Lower lobe of right lung (tissue), 2 donors: ENCODE measurements around the gene LRRC63. TPM values are rescaled to one million over a fixed set of nuclear protein-coding genes. Genes with fewer than 3 reads are reported as not detected.
"Not testable (repeated sequence)": the region's sequence is repeated elsewhere in the genome, so short reads cannot be mapped to it uniquely, and the experiment has no call there.

Experiments
- ATAC-seq, 2 donors: fragments of 200-7000 bp; cut with Tn5 transposase; one replicate each; pipeline ENCODE4 v1.9.1; 2020 to 2022; ENCODE audit warnings: mild to moderate bottlenecking in 2 of 2, moderate library complexity in 2 of 2
- DNase-seq: peaks from one replicate; pipeline ENCODE4 v3.0.0-alpha.2; 2020
- H3K27ac ChIP-seq: fragments of 200-600 bp; one replicate; pipeline ENCODE4 v1.8.0; 2022
- H3K27me3 ChIP-seq: fragments of 200-600 bp; one replicate; pipeline ENCODE4 v1.8.0; 2022; ENCODE audit warnings: low read depth
- H3K36me3 ChIP-seq: fragments of 200-600 bp; one replicate; pipeline ENCODE4 v1.8.0; 2022; ENCODE audit warnings: mild to moderate bottlenecking
- H3K4me1 ChIP-seq: fragments of 200-600 bp; one replicate; pipeline ENCODE4 v1.8.0; 2022
- H3K4me3 ChIP-seq: fragments of 200-600 bp; one replicate; pipeline ENCODE4 v1.8.0; 2022; ENCODE audit warnings: mild to moderate bottlenecking
- H3K9me3 ChIP-seq: fragments of 200-600 bp; one replicate; pipeline ENCODE4 v1.8.0; 2022
- intact Hi-C: fragments of 100-400 bp; cut with DNase I; formaldehyde crosslinking; loops from one replicate; pipeline ENCODE4 v1.11.0; 2022
- total RNA-seq: library from RNA; stranded (reverse); fragmentation: NEBNext Ultra II Directional; extraction: Animal tissue kit (Norgen Biotek cat#: 25700); gene quantifications from one replicate; pipeline ENCODE4 v1.2.1, GENCODE V29; 2021
- TF ChIP-seq, protein P1 (sequence below): fragments of 200-600 bp; IDR thresholded peaks from one replicate; pipeline ENCODE4 v1.8.0; 2022; ENCODE audit warnings: antibody characterized with exemption, mild to moderate bottlenecking
- donor health status: DM: no; HTN: yes; CAD: no; lungs with severe emphysema.

Gene LRRC63
- total RNA-seq, 1 donor from 2014 or later: 1.7 TPM

DNA sequence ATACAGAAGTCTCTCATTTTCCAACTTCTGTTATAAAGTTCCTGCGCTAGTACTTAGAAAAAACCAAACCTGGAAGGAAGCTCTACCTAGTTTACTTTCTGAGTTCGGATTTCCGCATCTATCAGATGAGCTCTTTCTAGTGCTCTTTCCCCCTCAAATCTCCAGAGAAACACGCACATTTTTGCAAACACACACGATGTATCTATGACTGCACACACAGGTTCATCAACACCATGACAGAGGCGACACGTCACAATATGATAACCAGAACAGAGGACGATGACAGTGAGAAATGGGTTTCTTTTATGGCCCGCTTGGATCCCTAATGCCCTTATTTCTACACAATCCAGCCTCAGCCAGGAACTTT is 629 bp upstream of the LRRC63 start:
- peak overlapping the region; percentile 57 for H3K4me3 ChIP-seq
- intact Hi-C loops: no loop called here
- no peaks in the 10 kb centered on the region for H3K27me3 ChIP-seq
- H3K4me1 ChIP-seq: peaks cover 12% of the 10 kb centered on the region
- peak overlapping the region; percentile 72 for H3K27ac ChIP-seq
- TF ChIP-seq, protein P1, sequence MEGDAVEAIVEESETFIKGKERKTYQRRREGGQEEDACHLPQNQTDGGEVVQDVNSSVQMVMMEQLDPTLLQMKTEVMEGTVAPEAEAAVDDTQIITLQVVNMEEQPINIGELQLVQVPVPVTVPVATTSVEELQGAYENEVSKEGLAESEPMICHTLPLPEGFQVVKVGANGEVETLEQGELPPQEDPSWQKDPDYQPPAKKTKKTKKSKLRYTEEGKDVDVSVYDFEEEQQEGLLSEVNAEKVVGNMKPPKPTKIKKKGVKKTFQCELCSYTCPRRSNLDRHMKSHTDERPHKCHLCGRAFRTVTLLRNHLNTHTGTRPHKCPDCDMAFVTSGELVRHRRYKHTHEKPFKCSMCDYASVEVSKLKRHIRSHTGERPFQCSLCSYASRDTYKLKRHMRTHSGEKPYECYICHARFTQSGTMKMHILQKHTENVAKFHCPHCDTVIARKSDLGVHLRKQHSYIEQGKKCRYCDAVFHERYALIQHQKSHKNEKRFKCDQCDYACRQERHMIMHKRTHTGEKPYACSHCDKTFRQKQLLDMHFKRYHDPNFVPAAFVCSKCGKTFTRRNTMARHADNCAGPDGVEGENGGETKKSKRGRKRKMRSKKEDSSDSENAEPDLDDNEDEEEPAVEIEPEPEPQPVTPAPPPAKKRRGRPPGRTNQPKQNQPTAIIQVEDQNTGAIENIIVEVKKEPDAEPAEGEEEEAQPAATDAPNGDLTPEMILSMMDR: no peak
- ATAC-seq: peak; percentile 63 to 65
- H3K36me3 ChIP-seq: no peaks in the 10 kb centered on the region
- no peaks in the 10 kb centered on the region for H3K9me3 ChIP-seq
- no peak for DNase-seq

DNA sequence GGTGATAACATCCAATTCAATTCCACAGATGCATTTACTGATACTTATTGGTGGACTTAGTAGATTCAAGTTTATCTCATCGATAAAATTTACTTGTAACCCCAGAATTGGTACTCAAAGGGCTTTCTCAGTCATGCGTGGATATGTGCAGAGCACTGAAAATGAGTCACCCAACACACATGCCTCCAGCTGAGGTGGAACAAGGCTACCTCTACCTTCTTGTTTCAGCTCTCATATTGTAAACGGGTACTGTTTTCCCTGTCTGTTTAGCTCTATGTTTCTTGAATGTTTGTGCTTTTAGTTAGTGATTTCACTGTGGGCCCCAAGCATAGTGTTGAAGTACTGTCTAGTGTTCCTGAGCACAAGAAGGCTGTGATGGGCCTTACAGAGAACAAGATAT is 1.5 kb downstream of the LRRC63 start:
- TF ChIP-seq, protein P1: no peak
- no peak for ATAC-seq
- no peaks in the 10 kb centered on the region for H3K9me3 ChIP-seq
- H3K4me1 ChIP-seq: peaks cover 12% of the 10 kb centered on the region
- no peaks in the 10 kb centered on the region for H3K36me3 ChIP-seq
- no peak overlapping the region for H3K4me3 ChIP-seq
- no peaks in the 10 kb centered on the region for H3K27me3 ChIP-seq
- intact Hi-C loops: no loop called here
- H3K27ac ChIP-seq: no peak overlapping the region
- DNase-seq: no peak

DNA sequence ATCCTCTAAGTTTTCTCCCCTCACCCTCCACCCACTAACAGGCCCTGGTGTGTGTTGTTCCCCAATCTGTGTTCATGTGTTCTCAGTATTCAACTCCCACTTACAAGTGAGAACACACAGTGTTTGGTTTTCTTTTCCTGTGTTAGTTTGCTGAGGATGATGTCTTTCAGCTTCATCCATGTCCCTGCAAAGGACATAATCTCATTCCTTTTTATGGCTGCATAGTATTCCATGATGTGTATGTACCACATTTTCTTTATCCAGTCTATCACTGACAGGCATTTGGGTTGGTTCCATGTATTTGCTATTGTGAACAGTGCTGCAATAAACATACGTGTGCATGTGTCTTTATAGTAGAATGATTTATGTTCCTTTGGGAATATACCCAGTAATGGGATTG is 3.0 kb downstream of the LRRC63 start:
- H3K9me3 ChIP-seq, H3K27me3 ChIP-seq, intact Hi-C loops, DNase-seq, H3K36me3 ChIP-seq, H3K27ac ChIP-seq, H3K4me3 ChIP-seq, ATAC-seq: not testable (repeated sequence)
- peaks cover 12% of the 10 kb centered on the region for H3K4me1 ChIP-seq

DNA sequence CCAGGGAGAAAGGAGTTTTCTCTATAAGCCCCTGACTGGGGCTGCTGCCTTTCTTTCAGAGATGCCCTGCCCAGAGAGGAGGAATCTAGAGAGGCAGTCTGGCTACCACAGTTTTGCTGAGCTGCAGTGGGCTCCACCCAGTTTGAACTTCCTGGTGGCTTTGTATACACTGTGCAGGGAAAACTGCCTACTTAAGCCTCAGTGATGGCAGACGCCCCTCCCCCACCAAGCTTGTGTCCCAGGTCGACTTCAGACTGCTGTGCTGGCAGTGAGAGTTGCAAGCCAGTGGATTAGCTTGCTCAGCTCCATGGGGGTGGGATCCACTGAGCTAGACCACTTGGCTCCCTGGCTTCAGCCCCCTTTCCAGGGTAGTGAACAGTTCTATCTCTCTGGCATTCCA is 8.5 kb downstream of the LRRC63 start:
- H3K4me3 ChIP-seq, H3K27me3 ChIP-seq, intact Hi-C loops, H3K36me3 ChIP-seq, H3K27ac ChIP-seq, H3K4me1 ChIP-seq, ATAC-seq: not testable (repeated sequence)
- peak; percentile 59 for DNase-seq
- H3K9me3 ChIP-seq: peaks cover 15% of the 10 kb centered on the region

DNA sequence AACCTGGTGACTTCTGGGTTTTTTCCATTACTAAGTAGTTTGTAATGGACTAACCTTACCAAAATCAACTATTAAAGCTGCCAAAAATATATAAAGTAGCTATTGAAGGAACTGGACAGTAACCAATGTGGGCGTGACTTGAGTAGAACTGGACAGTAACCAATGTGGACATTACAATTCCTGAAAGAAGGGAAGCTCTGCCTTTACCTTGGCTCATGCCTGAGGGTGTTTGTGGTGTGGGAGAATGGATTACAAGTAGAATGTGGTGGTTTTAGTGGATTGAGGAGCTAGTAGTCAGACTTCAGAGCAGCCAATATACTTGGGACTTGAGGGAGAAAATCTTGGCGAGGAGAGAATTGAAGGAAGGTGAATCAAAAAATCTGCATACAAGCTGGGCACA is 17.5 kb downstream of the LRRC63 start:
- TF ChIP-seq, protein P1: no peak

DNA sequence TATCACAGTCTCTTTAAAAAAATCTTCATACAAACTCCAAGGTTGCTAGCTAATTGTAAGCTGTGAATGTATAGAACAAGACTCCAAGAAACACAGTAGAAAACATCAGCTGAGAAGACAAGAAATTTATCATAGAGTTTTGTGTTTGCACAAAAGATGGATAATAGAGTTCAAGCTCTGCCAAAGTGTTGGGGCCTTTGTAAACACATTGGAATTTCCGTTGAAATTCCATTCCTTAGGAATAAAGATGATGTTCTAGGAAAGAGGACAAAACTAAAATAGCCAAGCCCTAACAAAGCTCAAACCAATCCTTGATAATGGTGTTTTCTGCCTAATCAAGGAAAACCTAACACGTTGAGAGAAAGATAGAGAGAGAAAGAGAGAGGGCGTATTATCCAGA is 20.6 kb downstream of the LRRC63 start:
- DNase-seq (no peak), ATAC-seq (no peak)
- H3K27ac ChIP-seq: no peak overlapping the region
- no peaks in the 10 kb centered on the region for H3K27me3 ChIP-seq
- no peaks in the 10 kb centered on the region for H3K4me1 ChIP-seq
- peaks cover 20% of the 10 kb centered on the region for H3K9me3 ChIP-seq
- H3K4me3 ChIP-seq: no peak overlapping the region
- TF ChIP-seq, protein P1: no peak
- intact Hi-C loops: no loop called here
- no peaks in the 10 kb centered on the region for H3K36me3 ChIP-seq

More for the DNA sequence above, 17.5 kb downstream of the LRRC63 start:
- ATAC-seq (no peak), DNase-seq (no peak)
- no peaks in the 10 kb centered on the region for H3K4me1 ChIP-seq
- no peak overlapping the region for H3K4me3 ChIP-seq
- peaks cover 9% of the 10 kb centered on the region for H3K9me3 ChIP-seq
- intact Hi-C loops: no loop called here
- no peak overlapping the region for H3K27ac ChIP-seq
- no peaks in the 10 kb centered on the region for H3K36me3 ChIP-seq
- no peaks in the 10 kb centered on the region for H3K27me3 ChIP-seq

DNA sequence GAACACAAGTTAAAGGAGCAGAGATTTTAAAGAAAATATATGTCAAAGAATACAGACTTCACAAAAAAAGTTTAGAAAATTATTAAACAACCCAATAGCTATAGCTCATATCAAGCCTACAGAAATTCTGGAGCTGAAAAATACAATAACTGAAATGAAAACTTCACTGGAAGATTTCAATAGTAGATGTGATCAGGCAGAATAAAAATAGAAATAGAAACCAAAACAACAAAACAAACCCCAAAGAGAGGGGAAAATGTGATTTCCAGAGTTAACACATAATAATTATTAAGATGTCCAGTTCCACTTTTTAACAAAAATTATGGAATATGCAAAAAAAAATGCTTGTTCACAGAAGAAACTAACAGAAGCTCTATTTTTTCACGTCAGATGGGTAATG is 23.6 kb downstream of the LRRC63 start:
- peaks cover 20% of the 10 kb centered on the region for H3K9me3 ChIP-seq
- DNase-seq (no peak), ATAC-seq (no peak)
- no peaks in the 10 kb centered on the region for H3K4me1 ChIP-seq
- H3K4me3 ChIP-seq: no peak overlapping the region
- H3K27me3 ChIP-seq: no peaks in the 10 kb centered on the region
- no peak overlapping the region for H3K27ac ChIP-seq
- intact Hi-C loops: no loop called here
- TF ChIP-seq, protein P1: no peak
- H3K36me3 ChIP-seq: no peaks in the 10 kb centered on the region
